GM19395 (cell line): ENCODE measurements around the gene ZMYND19.
"Not testable (repeated sequence)": the region's sequence is repeated elsewhere in the genome, so short reads cannot be mapped to it uniquely, and the experiment has no call there.

Source experiments
- ATAC-seq: cut with Tn5 transposase; IDR thresholded peaks from one replicate; pipeline ENCODE4 v1.9.1; 2021; ENCODE audit warnings: mild to moderate bottlenecking, moderate library complexity; ENCODE audit not compliant: unreplicated experiment

Gene ZMYND19

GRCh38 chr9:137589441-137590122 lies 730 bp downstream of the ZMYND19 start:
- ATAC-seq = peak; percentile 25

- ATAC-seq = no peak
Observed at GRCh38 chr9:137588891-137589290, 1.4 kb downstream of the ZMYND19 start.

GRCh38 chr9:137588311-137588710 lies 2.0 kb downstream of the ZMYND19 start:
- ATAC-seq = no peak

GRCh38 chr9:137586854-137587253 lies 3.5 kb downstream of the ZMYND19 start:
- no peak for ATAC-seq

GRCh38 chr9:137583957-137584356 lies 6.4 kb downstream of the ZMYND19 start:
- no peak for ATAC-seq

GRCh38 chr9:137583347-137583746 lies 7.0 kb downstream of the ZMYND19 start:
- ATAC-seq = no peak

- ATAC-seq = no peak
Observed at GRCh38 chr9:137582286-137582860, 7.9 kb downstream of the ZMYND19 start.

GRCh38 chr9:137581361-137582285 lies 8.7 kb downstream of the ZMYND19 start:
- ATAC-seq = no peak

- no peak for ATAC-seq
Observed at GRCh38 chr9:137580954-137581322, 9.4 kb downstream of the ZMYND19 start.

- ATAC-seq = no peak
Observed at GRCh38 chr9:137580209-137580953, 9.9 kb downstream of the ZMYND19 start.

GRCh38 chr9:137579259-137579604 lies 11.1 kb downstream of the ZMYND19 start:
- ATAC-seq = no peak

- peak; percentile 85 for ATAC-seq
Observed at GRCh38 chr9:137578518-137579258, 11.6 kb downstream of the ZMYND19 start, which contains the start of gene DPH7. DPH7 (minus strand) TSS chr9:137578925; CDS start chr9:137578777, 148 bp downstream.

GRCh38 chr9:137575716-137576411 lies 14.4 kb downstream of the ZMYND19 start:
- no peak for ATAC-seq

GRCh38 chr9:137575364-137575715 lies 15.0 kb downstream of the ZMYND19 start:
- ATAC-seq = no peak

GRCh38 chr9:137574192-137574591 lies 16.1 kb downstream of the ZMYND19 start:
- ATAC-seq = no peak

GRCh38 chr9:137570566-137570965 lies 19.7 kb downstream of the ZMYND19 start:
- no peak for ATAC-seq

GRCh38 chr9:137569609-137570203 lies 20.6 kb downstream of the ZMYND19 start:
- no peak for ATAC-seq

- ATAC-seq = not testable (repeated sequence)
Observed at GRCh38 chr9:137568445-137568844, 21.9 kb downstream of the ZMYND19 start.

GRCh38 chr9:137564817-137565411 lies 25.4 kb downstream of the ZMYND19 start:
- no peak for ATAC-seq
